Measurements from ENCODE around the gene CCNE1. TPM values are rescaled to one million over a fixed set of nuclear protein-coding genes. Genes with fewer than 3 reads are reported as not detected.

CCNE1 gene
- 40.2 and 42.1 TPM in 2 replicates for total RNA-seq (2021)
- long read RNA-seq, partial matches to known transcripts = 7 of 17 reads
- long read RNA-seq, other reads (novel, unspliced or antisense) = 8 of 17 reads

GRCh38 chr19:29811125-29812079, at the start of gene CCNE1:
CCNE1 (plus strand) TSS chr19:29811991; CDS start chr19:29812556, 565 bp downstream.
- H3K9me3 Mint-ChIP-seq = no peaks in the 10 kb centered on the region; a peak in 1 of 5 replicates
- Histone ChIP-seq H3K4me1 (ENCODE audit: insufficient read depth, low read length) (no peaks in the 10 kb centered on the region; the same call in 1 of the 2 replicates), H3K23me2 (ENCODE audit: insufficient read length, low read depth, low read length, poor library complexity, severe bottlenecking) (peaks cover 5% of the 10 kb centered on the region), H4K20me1 (ENCODE audit: control insufficient read depth, insufficient read depth, insufficient read length) (no peaks in the 10 kb centered on the region), H2BK12ac (ENCODE audit: insufficient read length, low read depth, low read length) (no peak within 1 kb of the TSS), H3K79me1 (ENCODE audit: insufficient read depth, low read depth, low read length, poor library complexity, severe bottlenecking) (no peaks in the 10 kb centered on the region), H4K5ac (ENCODE audit: insufficient read length, low read depth, low read length) (no peak within 1 kb of the TSS), H3K23ac (ENCODE audit: insufficient read length, low read depth, low read length) (no peak within 1 kb of the TSS), H3K56ac (ENCODE audit: insufficient read length, low read depth, low read length) (no peak within 1 kb of the TSS), H2BK20ac (ENCODE audit: low read depth, low read length, poor library complexity, severe bottlenecking) (no peak within 1 kb of the TSS), H3K14ac (ENCODE audit: insufficient read depth, low read length) (no peak within 1 kb of the TSS), H3K9me3 (ENCODE audit: control insufficient read depth, low read depth, low read length) (no peaks in the 10 kb centered on the region), H3K18ac (ENCODE audit: insufficient read length, low read depth, low read length) (peak within 1 kb of the TSS; percentile 19), H3K27ac (ENCODE audit: insufficient read length, low read depth, low read length) (no peak within 1 kb of the TSS), H3K79me2 (ENCODE audit: insufficient read depth, low read length) (no peaks in the 10 kb centered on the region), H2AK5ac (ENCODE audit: insufficient read length, low read length) (no peak within 1 kb of the TSS), H3K4ac (ENCODE audit: low read depth, low read length) (no peak within 1 kb of the TSS), H4K8ac (replicated peaks; ENCODE audit: insufficient read length, low read depth, low read length) (no peak within 1 kb of the TSS), H2BK15ac (ENCODE audit: low read depth, low read length) (no peak within 1 kb of the TSS), H2BK120ac (ENCODE audit: low read depth, low read length, poor library complexity, severe bottlenecking) (no peak within 1 kb of the TSS), H3K27me3 (ENCODE audit: insufficient read depth, low read length) (no peaks in the 10 kb centered on the region), H4K91ac (ENCODE audit: insufficient read length, low read depth, low read length) (no peak within 1 kb of the TSS), H3K9ac (ENCODE audit: extremely low read depth, insufficient read length, low read length) (no peak within 1 kb of the TSS), H2BK5ac (ENCODE audit: insufficient read length, low read length) (no peak within 1 kb of the TSS), H3T11ph (ENCODE audit: low read length) (no peak within 1 kb of the TSS), H2AFZ (ENCODE audit: low read length) (no peak within 1 kb of the TSS), H3K4me2 (ENCODE audit: insufficient read depth, insufficient read length, low read length) (peak within 1 kb of the TSS; percentile 49)
- peak within 1 kb of the TSS in 2 of 3 experiments; percentile 81 to 86; a peak in 5 of 7 replicates for H3K27ac Mint-ChIP-seq
- H3K36me3 Mint-ChIP-seq (ENCODE audit: insufficient read depth in 1 of 3, low read depth in 3 of 3) = peaks cover 6 to 17% (median 9%) of the 10 kb centered on the region in 3 experiments
- no peak for TF ChIP-seq CTCF (conservative IDR thresholded peaks at IDR 0.05)
- H3K27me3 Mint-ChIP-seq (ENCODE audit: low read depth) = peaks cover 7% of the 10 kb centered on the region
- H3K4me3 Mint-ChIP-seq = peak within 1 kb of the TSS; percentile 72 to 90
- DNase-seq = peak; percentile 85
- WGBS (ENCODE audit: extremely low coverage, insufficient read length, low lambda C conversion rate) = no CpG with 5 or more reads among the region's 125 CpGs
- peaks cover 0 to 11% of the 10 kb centered on the region in 2 experiments; a peak in 3 of 4 replicates for H3K4me1 Mint-ChIP-seq

Data from H9 (cell line).